Endodermal cell (in vitro differentiated cells): ENCODE measurements around the gene NDRG2. TPM values are rescaled to one million over a fixed set of nuclear protein-coding genes. Genes with fewer than 3 reads are reported as not detected.

Experiments
- DNase-seq: peaks from one replicate; pipeline ENCODE4 v3.0.0-alpha.2; 2017
- H3K27ac ChIP-seq: 2 replicates; pipeline ENCODE4 v1.5.1; 2013; ENCODE audit warnings: mild to moderate bottlenecking, low read depth, low read length, moderate library complexity
- H3K27me3 ChIP-seq: 2 replicates; pipeline ENCODE4 v1.6.1; 2013; ENCODE audit warnings: mild to moderate bottlenecking, low read length, moderate library complexity; ENCODE audit not compliant: insufficient read depth, control insufficient read depth, poor library complexity, severe bottlenecking
- H3K36me3 ChIP-seq: 2 replicates; pipeline ENCODE4 v1.7.0; 2013; ENCODE audit warnings: mild to moderate bottlenecking, low read length, moderate library complexity; ENCODE audit not compliant: control insufficient read depth, insufficient read depth
- H3K4me1 ChIP-seq: one replicate; pipeline ENCODE4 v1.7.0; 2013; ENCODE audit warnings: low read length; ENCODE audit not compliant: control insufficient read depth, insufficient read depth
- H3K4me3 ChIP-seq: 2 replicates; pipeline ENCODE4 v1.5.1; 2013; ENCODE audit warnings: mild to moderate bottlenecking, low read length, moderate library complexity
- H3K9ac ChIP-seq: 2 replicates; pipeline ENCODE4 v1.6.1; 2013; ENCODE audit warnings: mild to moderate bottlenecking, low read length, moderate library complexity; ENCODE audit not compliant: poor library complexity, severe bottlenecking; ENCODE audit errors: extremely low read depth
- H3K9me3 ChIP-seq: 2 replicates; pipeline ENCODE4 v1.6.1; 2013; ENCODE audit warnings: mild to moderate bottlenecking, low read length, moderate library complexity; ENCODE audit not compliant: control insufficient read depth
- H3K27ac Mint-ChIP-seq: 2 replicates; pipeline ENCODE4 v1.8.0; 2020; ENCODE audit warnings: mixed read lengths
- H3K27me3 Mint-ChIP-seq: 2 replicates; pipeline ENCODE4 v1.8.0; 2021; ENCODE audit warnings: mild to moderate bottlenecking, mixed read lengths; ENCODE audit not compliant: insufficient read depth
- H3K36me3 Mint-ChIP-seq: 2 replicates; pipeline ENCODE4 v1.8.0; 2020; ENCODE audit warnings: low read depth, mixed read lengths
- H3K4me1 Mint-ChIP-seq: 2 replicates; pipeline ENCODE4 v1.8.0; 2020; ENCODE audit warnings: mixed read lengths
- H3K4me3 Mint-ChIP-seq: 2 replicates; pipeline ENCODE4 v1.8.0; 2020; ENCODE audit warnings: mild to moderate bottlenecking, moderate library complexity, mixed read lengths
- H3K9me3 Mint-ChIP-seq: 2 replicates; pipeline ENCODE4 v1.8.0; 2020; ENCODE audit warnings: mild to moderate bottlenecking, mixed read lengths
- WGBS, 2 experiments: methylation state at CpG; one replicate each; pipeline versions ENCODE4 v1.1.5 to v1.1.7; 2013; ENCODE audit warnings: missing lambda C conversion rate in 2 of 2, mixed read lengths in 1 of 2; ENCODE audit not compliant: insufficient coverage in 1 of 2, insufficient read length in 1 of 2; 5-methylcytosine and 5-hydroxymethylcytosine counted together
- total RNA-seq, 2 donors: library from RNA; stranded (reverse); fragmentation: NEBNext Ultra II Directional in 1 of 2; extraction: Animal tissue kit (Norgen Biotek cat#: 25700) in 1 of 2; gene quantifications; 2 replicates in 1 of 2; 3 replicates in 1 of 2; pipeline ENCODE4 v1.2.1, GENCODE V29; 2021
- TF ChIP-seq, protein P1 (sequence below): fragments of 200-600 bp; sonication (generic); conservative IDR thresholded peaks from 2 replicates; pipeline ENCODE4 v1.5.0; 2021; ENCODE audit warnings: antibody characterized with exemption, mild to moderate bottlenecking

The NDRG2 gene
- total RNA-seq, 2 donors from 2014 or later, result 46.3 to 52.8 TPM

GRCh38 chr14:21025371-21026273 is 761 bp upstream of the NDRG2 start:
- Histone ChIP-seq H3K9me3 (no peaks in the 10 kb centered on the region), H3K27ac (peak overlapping the region; percentile 17), H3K4me1 (no peaks in the 10 kb centered on the region), H3K27me3 (peaks cover 11% of the 10 kb centered on the region), H3K36me3 (no peaks in the 10 kb centered on the region), H3K9ac (no peak overlapping the region), H3K4me3 (peak overlapping the region; percentile 81)
- Mint-ChIP-seq H3K27ac (peak overlapping the region; percentile 97), H3K36me3 (peaks cover 15% of the 10 kb centered on the region), H3K27me3 (peaks cover 33% of the 10 kb centered on the region), H3K9me3 (no peaks in the 10 kb centered on the region), H3K4me1 (peaks cover 39% of the 10 kb centered on the region), H3K4me3 (peak overlapping the region; percentile 65)
- TF ChIP-seq, protein P1, sequence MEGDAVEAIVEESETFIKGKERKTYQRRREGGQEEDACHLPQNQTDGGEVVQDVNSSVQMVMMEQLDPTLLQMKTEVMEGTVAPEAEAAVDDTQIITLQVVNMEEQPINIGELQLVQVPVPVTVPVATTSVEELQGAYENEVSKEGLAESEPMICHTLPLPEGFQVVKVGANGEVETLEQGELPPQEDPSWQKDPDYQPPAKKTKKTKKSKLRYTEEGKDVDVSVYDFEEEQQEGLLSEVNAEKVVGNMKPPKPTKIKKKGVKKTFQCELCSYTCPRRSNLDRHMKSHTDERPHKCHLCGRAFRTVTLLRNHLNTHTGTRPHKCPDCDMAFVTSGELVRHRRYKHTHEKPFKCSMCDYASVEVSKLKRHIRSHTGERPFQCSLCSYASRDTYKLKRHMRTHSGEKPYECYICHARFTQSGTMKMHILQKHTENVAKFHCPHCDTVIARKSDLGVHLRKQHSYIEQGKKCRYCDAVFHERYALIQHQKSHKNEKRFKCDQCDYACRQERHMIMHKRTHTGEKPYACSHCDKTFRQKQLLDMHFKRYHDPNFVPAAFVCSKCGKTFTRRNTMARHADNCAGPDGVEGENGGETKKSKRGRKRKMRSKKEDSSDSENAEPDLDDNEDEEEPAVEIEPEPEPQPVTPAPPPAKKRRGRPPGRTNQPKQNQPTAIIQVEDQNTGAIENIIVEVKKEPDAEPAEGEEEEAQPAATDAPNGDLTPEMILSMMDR, result peak; percentile 22
- DNase-seq, result peak; percentile 89
- 7 to 22% methylated on average over 9 to 51 of the region's 58 CpGs for WGBS, 2 experiments

DNA sequence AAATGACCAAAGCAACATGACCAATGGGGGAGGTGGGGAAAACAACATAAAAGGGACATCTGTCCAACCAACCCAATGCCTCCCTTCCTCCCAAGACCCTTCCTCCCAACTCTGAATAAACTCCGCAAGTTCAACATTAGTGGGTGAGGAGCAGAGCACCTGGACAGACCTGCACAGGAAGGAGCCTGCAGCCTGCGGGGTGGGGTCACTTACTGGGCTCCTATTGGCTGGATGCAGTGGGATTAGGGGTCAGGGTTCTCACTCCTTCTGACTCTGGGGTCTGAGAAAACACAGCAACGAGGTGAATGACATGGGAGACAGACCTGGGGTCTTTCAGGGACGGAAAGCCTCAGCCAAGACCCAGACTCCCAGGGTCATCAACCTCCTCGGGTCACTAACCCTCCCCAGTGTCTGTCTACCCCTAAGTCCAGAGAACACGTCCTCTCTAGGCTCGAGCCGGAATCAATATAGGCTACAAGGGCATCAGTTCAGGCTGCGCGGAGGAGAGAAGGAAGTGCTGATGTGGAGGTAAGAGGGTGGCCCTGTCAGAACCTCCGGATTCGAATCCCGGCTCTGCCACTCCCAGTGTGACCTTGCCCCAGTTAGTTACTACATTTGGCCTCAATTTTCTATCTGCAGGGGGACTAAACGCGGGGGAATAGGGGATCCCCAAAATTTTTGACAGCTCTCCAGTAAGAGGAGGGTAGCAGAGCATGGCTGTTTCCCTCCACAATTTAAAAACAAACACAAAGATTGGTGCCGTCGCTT is 860 bp downstream of the NDRG2 start:
- Mint-ChIP-seq H3K27me3 (peaks cover 28% of the 10 kb centered on the region), H3K4me1 (peaks cover 39% of the 10 kb centered on the region), H3K36me3 (peaks cover 24% of the 10 kb centered on the region), H3K27ac (peak overlapping the region; percentile 67), H3K9me3 (no peaks in the 10 kb centered on the region), H3K4me3 (peak overlapping the region; percentile 65)
- no peak overlapping the region for H3K27ac ChIP-seq
- H3K4me3 ChIP-seq, result peak overlapping the region; percentile 81
- WGBS, 2 experiments, result 45 to 49% methylated on average over 11 to 17 of the region's 17 CpGs
- peaks cover 11% of the 10 kb centered on the region for H3K27me3 ChIP-seq
- no peaks in the 10 kb centered on the region for H3K9me3 ChIP-seq
- peak; percentile 60 for DNase-seq
- peak overlapping the region; percentile 36 for H3K9ac ChIP-seq
- TF ChIP-seq, protein P1, result no peak
- no peaks in the 10 kb centered on the region for H3K36me3 ChIP-seq
- H3K4me1 ChIP-seq, result no peaks in the 10 kb centered on the region

GRCh38 chr14:21023174-21023573 is 1.7 kb downstream of the NDRG2 start:
- H3K36me3 ChIP-seq, result peaks cover 6% of the 10 kb centered on the region
- no peak overlapping the region for H3K27ac ChIP-seq
- 82 to 98% methylated on average over 6 to 7 of the region's 7 CpGs for WGBS, 2 experiments
- no peak for DNase-seq
- peaks cover 28% of the 10 kb centered on the region for H3K27me3 Mint-ChIP-seq
- H3K4me3 ChIP-seq, result no peak overlapping the region
- peaks cover 31% of the 10 kb centered on the region for H3K36me3 Mint-ChIP-seq
- H3K9me3 Mint-ChIP-seq, result no peaks in the 10 kb centered on the region
- peaks cover 39% of the 10 kb centered on the region for H3K4me1 Mint-ChIP-seq
- TF ChIP-seq, protein P1, result no peak
- peak overlapping the region; percentile 65 for H3K4me3 Mint-ChIP-seq
- no peak overlapping the region for H3K27ac Mint-ChIP-seq
- peaks cover 11% of the 10 kb centered on the region for H3K27me3 ChIP-seq
- no peaks in the 10 kb centered on the region for H3K9me3 ChIP-seq
- H3K9ac ChIP-seq, result no peak overlapping the region
- no peaks in the 10 kb centered on the region for H3K4me1 ChIP-seq
